ENCODE measurements around the gene MAP4K4.

DNA sequence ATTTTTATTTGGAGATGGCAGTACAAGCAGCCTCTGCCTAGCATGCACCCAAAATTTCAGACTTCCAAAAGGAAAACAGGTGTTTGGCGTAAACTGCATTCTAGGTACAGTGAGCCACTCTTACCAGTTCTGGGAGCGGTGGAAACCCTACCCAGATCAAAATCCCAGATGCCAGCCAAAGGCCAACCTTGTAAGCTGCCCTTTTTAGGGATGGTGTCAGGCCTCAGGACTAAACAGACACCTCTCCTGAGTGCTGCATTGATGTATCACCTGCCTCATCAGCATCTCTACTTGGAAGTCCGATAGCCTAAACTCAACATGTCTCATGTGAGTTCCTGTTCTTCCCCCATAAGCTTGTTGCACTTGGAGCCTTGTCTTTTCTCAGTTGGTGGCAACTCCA lies 104.0 kb downstream of the MAP4K4 start:
- TF ChIP-seq POLR2A (IDR thresholded peaks at IDR 0.05), result no peak
- no peak for TF ChIP-seq CTCF (IDR thresholded peaks at IDR 0.05)

All from lower leg skin (tissue), 3 donors.